Kidney (tissue), 14 donors: ENCODE measurements around the gene RAB11FIP3. TPM values are rescaled to one million over a fixed set of nuclear protein-coding genes. Genes with fewer than 3 reads are reported as not detected.
"Not testable (repeated sequence)": the region's sequence is repeated elsewhere in the genome, so short reads cannot be mapped to it uniquely, and the experiment has no call there.

Source experiments
- DNase-seq, 5 donors: peaks; one replicate each; pipeline ENCODE4 v3.0.0-alpha.2; 2013 to 2020
- FAIRE-seq: peaks from 2 replicates; lab custom pipeline; 2012; peaks lifted over from hg19 to GRCh38; lab: Jason Lieb, UNC
- H3K27ac ChIP-seq, 2 donors: one replicate each; pipeline ENCODE4 v1.7.0; 2013; ENCODE audit warnings: low read depth in 2 of 2, low read length in 2 of 2, inconsistent platforms in 1 of 2
- H3K27me3 ChIP-seq: one replicate; pipeline ENCODE4 v1.7.1; 2013; ENCODE audit warnings: low read length, inconsistent platforms; ENCODE audit not compliant: control insufficient read depth, insufficient read depth
- H3K36me3 ChIP-seq, 3 donors: one replicate each; pipeline versions ENCODE4 v1.7.0 to v1.7.1; 2013; ENCODE audit warnings: low read length in 3 of 3, control low read depth in 1 of 3, inconsistent platforms in 1 of 3; ENCODE audit not compliant: insufficient read depth in 3 of 3, control insufficient read depth in 2 of 3
- H3K4me1 ChIP-seq, 3 donors: one replicate each; pipeline versions ENCODE4 v1.7.0 to v1.7.1; 2013; ENCODE audit warnings: low read length in 3 of 3, inconsistent platforms in 1 of 3, low read depth in 1 of 3; ENCODE audit not compliant: control insufficient read depth in 2 of 3, insufficient read depth in 2 of 3
- H3K4me3 ChIP-seq, 3 donors: one replicate each; pipeline versions ENCODE4 v1.7.0 to v1.8.1; 2013; ENCODE audit warnings: low read length in 3 of 3, control low read depth in 1 of 3, inconsistent platforms in 1 of 3
- H3K9ac ChIP-seq, 3 donors: one replicate each; pipeline versions ENCODE4 v1.7.0 to v1.7.1; 2013; ENCODE audit warnings: low read length in 3 of 3, control low read depth in 1 of 3, inconsistent platforms in 1 of 3
- H3K9me3 ChIP-seq, 3 donors: one replicate each; pipeline versions ENCODE4 v1.7.0 to v1.7.1; 2013; ENCODE audit warnings: low read length in 3 of 3, control low read depth in 1 of 3, inconsistent platforms in 1 of 3; ENCODE audit not compliant: control insufficient read depth in 2 of 3, insufficient read depth in 1 of 3
- CTCF ChIP-seq: IDR thresholded peaks from 3 replicates; pipeline ENCODE4 v1.5.1; 2012; ENCODE audit warnings: mild to moderate bottlenecking, moderate library complexity, borderline replicate concordance; ENCODE audit not compliant: insufficient read depth; ENCODE audit errors: extremely low read depth
- intact Hi-C: fragments of 100-400 bp; cut with DNase I; formaldehyde crosslinking; loops from one replicate; pipeline ENCODE4 v1.11.1; 2022
- polyA plus RNA-seq: library from polyadenylated mRNA; stranded (reverse); fragments of 350-450 nt; fragmentation: Illumina TruSeq; extraction: RNeasy Lipid Tissue Mini Kit (QIAGEN cat#74804); gene quantifications from one replicate; pipeline ENCODE4 v1.2.3, GENCODE V29; 2014; ENCODE audit warnings: low read depth, low replicate concordance; ENCODE audit not compliant: insufficient read depth
- total RNA-seq: library from RNA; stranded (reverse); fragmentation: NEBNext Ultra II Directional; extraction: Animal tissue kit (Norgen Biotek cat#: 25700); gene quantifications from one replicate; pipeline ENCODE4 v1.2.1, GENCODE V29; 2021
- donor health status: control.
- donor health status: control.
- donor health status: control.
- donor health status: control.
- donor health status: control.
- donor health status: DM: yes; HTN: yes; CAD: no.
- donor health status: Normal renal cell carcinoma (clear cell type).

Gene RAB11FIP3
- total and polyA plus RNA-seq, 2 donors from 2014 or later, result 84.9 to 162 TPM

GRCh38 chr16:505479-506245 is 80.2 kb downstream of the RAB11FIP3 start:
- no peaks in the 10 kb centered on the region for H3K9me3 ChIP-seq
- no peak overlapping the region for H3K9ac ChIP-seq
- no peaks in the 10 kb centered on the region for H3K27me3 ChIP-seq
- H3K4me3 ChIP-seq, result no peak overlapping the region
- peaks cover 0 to 11% (median 3%) of the 10 kb centered on the region in 3 donors for H3K4me1 ChIP-seq
- no peak for FAIRE-seq
- H3K36me3 ChIP-seq, result peaks cover 0 to 16% (median 5%) of the 10 kb centered on the region in 3 donors
- peak in 4 of 5 donors; percentile 53 to 64 (median 61) for DNase-seq
- no peak overlapping the region for H3K27ac ChIP-seq
- intact Hi-C loops, result no loop called here
- no peak for TF ChIP-seq CTCF

GRCh38 chr16:506246-506546 is 80.7 kb downstream of the RAB11FIP3 start:
- intact Hi-C loops, result no loop called here
- FAIRE-seq, result no peak

GRCh38 chr16:507527-507926 is 82.1 kb downstream of the RAB11FIP3 start:
- H3K9ac ChIP-seq, DNase-seq, intact Hi-C loops, FAIRE-seq, H3K4me3 ChIP-seq, H3K9me3 ChIP-seq, H3K27me3 ChIP-seq, H3K27ac ChIP-seq, H3K4me1 ChIP-seq: not testable (repeated sequence)
- peaks cover 0 to 16% (median 5%) of the 10 kb centered on the region in 3 donors for H3K36me3 ChIP-seq

More at GRCh38 chr16:506246-506546, 80.7 kb downstream of the RAB11FIP3 start:
- no peak for DNase-seq
- Histone ChIP-seq H3K4me1 (peaks cover 0 to 11% (median 3%) of the 10 kb centered on the region in 3 donors), H3K9ac (no peak overlapping the region), H3K4me3 (no peak overlapping the region), H3K9me3 (no peaks in the 10 kb centered on the region), H3K27me3 (no peaks in the 10 kb centered on the region), H3K36me3 (peaks cover 0 to 16% (median 5%) of the 10 kb centered on the region in 3 donors), H3K27ac (no peak overlapping the region)
- no peak for TF ChIP-seq CTCF

GRCh38 chr16:507996-508395 is 82.5 kb downstream of the RAB11FIP3 start:
- H3K9me3 ChIP-seq, result no peaks in the 10 kb centered on the region
- FAIRE-seq, result no peak
- no peak for TF ChIP-seq CTCF
- no peak overlapping the region for H3K4me3 ChIP-seq
- H3K27me3 ChIP-seq, result no peaks in the 10 kb centered on the region
- intact Hi-C loops, result no loop called here
- H3K9ac ChIP-seq, result no peak overlapping the region
- DNase-seq, result no peak
- H3K27ac ChIP-seq, result no peak overlapping the region
- peaks cover 0 to 16% (median 5%) of the 10 kb centered on the region in 3 donors for H3K36me3 ChIP-seq
- H3K4me1 ChIP-seq, result peaks cover 0 to under 1% (median 0%) of the 10 kb centered on the region in 3 donors
